Urothelium cell line (cell line): ENCODE measurements around the gene IFIH1.

Experiments
- DNase-seq: peaks from one replicate; pipeline ENCODE4 v3.0.0; 2011; ENCODE audit warnings: low spot score, mixed read lengths
- FAIRE-seq: peaks from 2 replicates; lab custom pipeline; 2011; peaks lifted over from hg19 to GRCh38; lab: Jason Lieb, UNC

The IFIH1 gene

GRCh38 chr2:162312853-162313252 is 5.6 kb downstream of the IFIH1 start:
- DNase-seq = no peak
- FAIRE-seq = no peak

GRCh38 chr2:162308747-162309503 is 9.6 kb downstream of the IFIH1 start:
- FAIRE-seq (no peak), DNase-seq (no peak)

- DNase-seq = no peak
Observed at GRCh38 chr2:162305901-162306300, 12.6 kb downstream of the IFIH1 start.

GRCh38 chr2:162301877-162302276 is 16.6 kb downstream of the IFIH1 start:
- no peak for FAIRE-seq
- DNase-seq = no peak

More at GRCh38 chr2:162305901-162306300, 12.6 kb downstream of the IFIH1 start:
- no peak for FAIRE-seq

GRCh38 chr2:162301151-162301804 is 17.2 kb downstream of the IFIH1 start:
- FAIRE-seq = no peak
- peak; percentile 9 for DNase-seq

GRCh38 chr2:162300266-162300665 is 18.2 kb downstream of the IFIH1 start:
- DNase-seq (no peak), FAIRE-seq (no peak)

- DNase-seq (no peak), FAIRE-seq (no peak)
Observed at GRCh38 chr2:162298669-162299335, 19.7 kb downstream of the IFIH1 start.

- FAIRE-seq = no peak
- DNase-seq = peak; percentile 25
Observed at GRCh38 chr2:162297925-162298552, 20.4 kb downstream of the IFIH1 start.

GRCh38 chr2:162295009-162295408 is 23.5 kb downstream of the IFIH1 start:
- FAIRE-seq = no peak

GRCh38 chr2:162293122-162293786 is 25.2 kb downstream of the IFIH1 start:
- no peak for FAIRE-seq
- DNase-seq = no peak

More at GRCh38 chr2:162295009-162295408, 23.5 kb downstream of the IFIH1 start:
- DNase-seq = no peak

GRCh38 chr2:162291748-162292147 is 26.7 kb downstream of the IFIH1 start:
- FAIRE-seq (no peak), DNase-seq (no peak)

GRCh38 chr2:162282765-162283425 is 35.6 kb downstream of the IFIH1 start:
- no peak for FAIRE-seq

GRCh38 chr2:162280654-162281053 is 37.8 kb downstream of the IFIH1 start:
- no peak for DNase-seq
- FAIRE-seq = no peak

More at GRCh38 chr2:162282765-162283425, 35.6 kb downstream of the IFIH1 start:
- DNase-seq = no peak

- no peak for DNase-seq
- FAIRE-seq = no peak
Observed at GRCh38 chr2:162277381-162277780, 41.1 kb downstream of the IFIH1 start.

GRCh38 chr2:162267996-162268395 is 50.5 kb downstream of the IFIH1 start:
- no peak for FAIRE-seq

GRCh38 chr2:162267496-162267895 is 51.0 kb downstream of the IFIH1 start:
- no peak for DNase-seq
- no peak for FAIRE-seq

More at GRCh38 chr2:162267996-162268395, 50.5 kb downstream of the IFIH1 start:
- no peak for DNase-seq

- no peak for FAIRE-seq
- DNase-seq = no peak
Observed at GRCh38 chr2:162266460-162266760, 52.1 kb downstream of the IFIH1 start.

- FAIRE-seq = peak; percentile 66
- no peak for DNase-seq
Observed at GRCh38 chr2:162265666-162266459, 52.6 kb downstream of the IFIH1 start.
